Stimulated activated CD8-positive, alpha-beta memory T cell treated with anti-CD3 and anti-CD28 coated beads, Interleukin-4, amount 100 ng/mL, for 24 hours (primary cell): ENCODE measurements around the gene AGER.
A peak's percentile ranks its signal among the peaks of the same experiment; 100 is the strongest.
"Not testable (repeated sequence)": the region's sequence is repeated elsewhere in the genome, so short reads cannot be mapped to it uniquely, and the experiment has no call there.

Experiments used
- DNase-seq: peaks from one replicate; pipeline ENCODE4 v3.0.0-alpha.2; 2020; ENCODE audit warnings: low read depth

Gene AGER

GRCh38 chr6:32198866-32199265 lies 14.8 kb upstream of the AGER start:
- DNase-seq: no peak

GRCh38 chr6:32198345-32198696 lies 14.3 kb upstream of the AGER start:
- no peak for DNase-seq

- DNase-seq: no peak
Measured at GRCh38 chr6:32196682-32197616, 12.9 kb upstream of the AGER start.

- peak; percentile 63 for DNase-seq
Measured at GRCh38 chr6:32195902-32196681, 12.0 kb upstream of the AGER start.

GRCh38 chr6:32195652-32195901 lies 11.5 kb upstream of the AGER start:
- DNase-seq: peak; percentile 100

GRCh38 chr6:32194825-32195651 lies 11.0 kb upstream of the AGER start:
- DNase-seq: no peak

GRCh38 chr6:32194388-32194787 lies 10.3 kb upstream of the AGER start:
- DNase-seq: no peak

GRCh38 chr6:32193096-32193495 lies 9.0 kb upstream of the AGER start:
- DNase-seq: not testable (repeated sequence)

GRCh38 chr6:32192608-32193039 lies 8.6 kb upstream of the AGER start, which contains the start of gene GPSM3:
GPSM3 (minus strand) TSS chr6:32192643; CDS start chr6:32192513, 130 bp downstream.
- DNase-seq: no peak

GRCh38 chr6:32191696-32192607 lies 7.9 kb upstream of the AGER start:
- no peak for DNase-seq

GRCh38 chr6:32190911-32191677 lies 7.0 kb upstream of the AGER start:
- no peak for DNase-seq

GRCh38 chr6:32190054-32190851 lies 6.2 kb upstream of the AGER start, which contains the start of gene PBX2:
PBX2 (minus strand) TSS chr6:32190202; CDS start chr6:32189915, 287 bp downstream.
- peak; percentile 74 for DNase-seq

GRCh38 chr6:32189742-32190053 lies 5.6 kb upstream of the AGER start:
- no peak for DNase-seq

GRCh38 chr6:32189069-32189741 lies 5.2 kb upstream of the AGER start:
- no peak for DNase-seq

- no peak for DNase-seq
Measured at GRCh38 chr6:32188381-32189068, 4.5 kb upstream of the AGER start.

GRCh38 chr6:32187725-32188380 lies 3.8 kb upstream of the AGER start:
- not testable (repeated sequence) for DNase-seq

GRCh38 chr6:32187009-32187709 lies 3.1 kb upstream of the AGER start:
- DNase-seq: no peak
